Lower leg skin (tissue), 3 donors: ENCODE data around the gene SHISA7.

Experiments used
- POLR2A ChIP-seq, 2 donors: fragments of 450-650 bp; IDR thresholded peaks; one replicate each; pipeline ENCODE4 v1.6.1; 2016 to 2017; ENCODE audit warnings: antibody characterized with exemption in 2 of 2, mild to moderate bottlenecking in 1 of 2, moderate library complexity in 1 of 2
- TF ChIP-seq, protein P1 (sequence below), 3 donors: fragments of 450-650 bp; IDR thresholded peaks; one replicate each; pipeline ENCODE4 v1.5.1; 2016; ENCODE audit warnings: antibody characterized with exemption in 3 of 3, mild to moderate bottlenecking in 3 of 3, moderate library complexity in 2 of 3

DNA sequence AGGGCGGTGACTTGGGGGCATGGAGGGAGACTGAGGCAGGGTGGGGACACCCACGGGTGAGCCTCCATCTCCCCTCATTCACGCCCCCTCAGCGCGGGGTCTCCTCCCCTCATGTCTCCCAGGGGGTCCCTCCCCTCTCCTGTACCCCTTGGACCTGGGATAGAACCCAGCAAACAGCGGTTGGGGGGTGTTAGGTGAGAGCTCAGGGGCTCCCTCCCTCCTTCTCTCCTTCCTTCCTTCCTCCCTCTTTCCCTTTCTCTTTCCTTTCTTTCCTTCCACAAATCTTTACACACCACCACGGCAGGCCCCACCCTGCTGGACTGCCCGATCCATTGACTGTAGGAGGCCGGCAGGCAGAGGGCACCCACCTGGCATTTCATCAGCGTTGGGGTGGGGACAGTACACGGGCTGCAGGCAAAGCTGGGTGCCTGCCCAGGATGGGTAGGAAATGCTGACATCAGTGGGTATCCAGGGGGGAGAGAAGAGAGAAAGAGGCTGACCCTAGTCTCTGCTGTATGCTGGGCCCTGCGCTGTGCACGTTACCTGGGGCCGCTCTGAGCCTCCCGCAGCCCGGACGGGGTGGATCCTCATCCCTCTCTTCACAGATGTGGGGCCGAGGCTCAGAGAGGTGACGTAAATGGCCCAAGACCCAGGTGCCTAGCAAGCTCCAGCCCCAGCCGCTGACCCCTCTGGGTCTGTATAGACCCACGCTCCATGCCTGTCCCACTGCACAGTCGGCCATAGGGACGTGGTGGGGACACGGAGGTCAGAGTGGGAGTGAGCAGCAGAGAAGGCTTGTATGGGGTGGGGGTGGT, 48.7 kb upstream of the SHISA7 start:
- TF ChIP-seq, protein P1, sequence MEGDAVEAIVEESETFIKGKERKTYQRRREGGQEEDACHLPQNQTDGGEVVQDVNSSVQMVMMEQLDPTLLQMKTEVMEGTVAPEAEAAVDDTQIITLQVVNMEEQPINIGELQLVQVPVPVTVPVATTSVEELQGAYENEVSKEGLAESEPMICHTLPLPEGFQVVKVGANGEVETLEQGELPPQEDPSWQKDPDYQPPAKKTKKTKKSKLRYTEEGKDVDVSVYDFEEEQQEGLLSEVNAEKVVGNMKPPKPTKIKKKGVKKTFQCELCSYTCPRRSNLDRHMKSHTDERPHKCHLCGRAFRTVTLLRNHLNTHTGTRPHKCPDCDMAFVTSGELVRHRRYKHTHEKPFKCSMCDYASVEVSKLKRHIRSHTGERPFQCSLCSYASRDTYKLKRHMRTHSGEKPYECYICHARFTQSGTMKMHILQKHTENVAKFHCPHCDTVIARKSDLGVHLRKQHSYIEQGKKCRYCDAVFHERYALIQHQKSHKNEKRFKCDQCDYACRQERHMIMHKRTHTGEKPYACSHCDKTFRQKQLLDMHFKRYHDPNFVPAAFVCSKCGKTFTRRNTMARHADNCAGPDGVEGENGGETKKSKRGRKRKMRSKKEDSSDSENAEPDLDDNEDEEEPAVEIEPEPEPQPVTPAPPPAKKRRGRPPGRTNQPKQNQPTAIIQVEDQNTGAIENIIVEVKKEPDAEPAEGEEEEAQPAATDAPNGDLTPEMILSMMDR (IDR thresholded peaks at IDR 0.05) = no peak
- TF ChIP-seq POLR2A (IDR thresholded peaks at IDR 0.05) = no peak
